Heart left ventricle (tissue), 16 donors: ENCODE results near the gene TRAPPC3L. TPM values are rescaled to one million over a fixed set of nuclear protein-coding genes. Genes with fewer than 3 reads are reported as not detected.

ENCODE experiments used
- ATAC-seq, 4 donors: fragments of 200-7000 bp; cut with Tn5 transposase; one replicate each; pipeline ENCODE4 v1.9.1; 2020 to 2022; ENCODE audit warnings: moderate library complexity in 4 of 4, mild to moderate bottlenecking in 3 of 4, moderate number of reproducible peaks in 1 of 4
- DNase-seq, 5 donors: peaks; one replicate each; pipeline ENCODE4 v3.0.0-alpha.2; 2020
- H3K27ac ChIP-seq, 12 donors: fragments of 200-600 bp; sonication (generic) in 4 of 12; one replicate each; pipeline versions ENCODE4 v1.5.0 to v1.8.0; 2016 to 2022; ENCODE audit warnings: mild to moderate bottlenecking in 2 of 12
- H3K27me3 ChIP-seq, 9 donors: fragments of 200-600 bp; sonication (generic) in 2 of 9; one replicate each; pipeline versions ENCODE4 v1.5.1 to v1.8.0; 2016 to 2022; ENCODE audit warnings: mild to moderate bottlenecking in 3 of 9
- H3K36me3 ChIP-seq, 9 donors: fragments of 200-600 bp; sonication (generic) in 2 of 9; one replicate each; pipeline versions ENCODE4 v1.5.0 to v1.8.0; 2018 to 2022; ENCODE audit warnings: mild to moderate bottlenecking in 2 of 9
- H3K4me1 ChIP-seq, 12 donors: fragments of 200-600 bp; sonication (generic) in 4 of 12; one replicate each; pipeline versions ENCODE4 v1.5.0 to v1.8.0; 2016 to 2022; ENCODE audit warnings: mild to moderate bottlenecking in 3 of 12
- H3K4me3 ChIP-seq, 12 donors: fragments of 200-600 bp; sonication (generic) in 4 of 12; one replicate each; pipeline versions ENCODE4 v1.5.0 to v1.8.0; 2017 to 2022; ENCODE audit warnings: mild to moderate bottlenecking in 9 of 12, moderate library complexity in 4 of 12
- H3K9me3 ChIP-seq, 12 donors: fragments of 200-600 bp; sonication (generic) in 4 of 12; one replicate each; pipeline versions ENCODE4 v1.5.0 to v1.8.0; 2016 to 2022; ENCODE audit warnings: mild to moderate bottlenecking in 1 of 12
- CTCF ChIP-seq, 12 donors: fragments of 200-600 bp; sonication (generic) in 4 of 12; IDR thresholded peaks; one replicate each; pipeline versions ENCODE4 v1.5.0 to v1.8.0; 2018 to 2022; ENCODE audit warnings: antibody characterized with exemption in 12 of 12, mild to moderate bottlenecking in 5 of 12
- POLR2A ChIP-seq, 2 donors: fragments of 450-650 bp; IDR thresholded peaks; one replicate each; pipeline ENCODE4 v1.6.1; 2017; ENCODE audit warnings: antibody characterized with exemption in 2 of 2, mild to moderate bottlenecking in 2 of 2, moderate library complexity in 2 of 2
- WGBS, 4 donors: extraction: QIAGEN DNeasy Blood & Tissue Kit in 2 of 4; methylation state at CpG; one replicate each; pipeline versions ENCODE4 v1.1.5 to v1.1.7; 2013 to 2018; 5-methylcytosine and 5-hydroxymethylcytosine counted together
- intact Hi-C, 10 donors: fragments of 100-400 bp; cut with DNase I; formaldehyde crosslinking; loops; one replicate each; pipeline versions ENCODE4 v1.11.1 to v1.14.2; 2022
- polyA plus RNA-seq, 2 donors: library from polyadenylated mRNA; stranded (reverse); fragments of 200-250 nt; gene quantifications; one replicate each; pipeline ENCODE4 v1.2.3, GENCODE V29; 2013
- total RNA-seq, 9 donors: library from RNA; depleted of rRNA in 2 of 9; stranded (reverse); fragments of >200 nt in 2 of 9; fragmentation: NEBNext Ultra II Directional in 3 of 9; extraction: Animal tissue kit (Norgen Biotek cat#: 25700) in 3 of 9; gene quantifications; one replicate each; pipeline versions ENCODE4 v1.1.0 to v1.2.4, GENCODE V29; 2016 to 2023
- donor health status: ischemic (EF 13 %, LVEDD 7.1; RV severe dilation, severe dysfunction).
- donor health status: healthy with polysubstance abuse.
- donor health status: DM: no; HTN: yes; CAD: no.
- donor health status: DM: no; HTN: no; CAD: no.
- donor health status: ischemic (EF 25% LVEDD 6.9; RV normal size, moderate dysfunction).
- donor health status: ischemic (EF 25% LVEDD 5.7; RV mildly dilated, moderate dysfunction).
- donor health status: healthy.
- donor health status: DM: yes; HTN: yes; CAD: no.
- donor health status: ischemic (EF 35%, LVEDD 5.7; RV mildly dilated, moderate dysfunction).
- donor health status: nonischemic (EF 11% LVEDD 7.7; RV severe dilation, severe dysfunction).
- donor health status: DM: yes; HTN: yes; CAD: no.
- donor health status: PGD.
- donor health status: ischemic (EF 29% LVEDD 5.4; RV normal size, mild dysfunction).
- donor health status: nonischemic (EF 23%, LVEDD 6.1; RV moderate dilation, normal function).

The TRAPPC3L gene
- total and polyA plus RNA-seq, 11 donors, result 0.11 to 0.29 (median 0.19) TPM; not detected in 7

- DNase-seq (no peak), ATAC-seq (no peak)
- peaks cover 0 to 6% (median 0%) of the 10 kb centered on the region in 12 donors for H3K4me1 ChIP-seq
- no peak overlapping the region for H3K27ac ChIP-seq
- H3K36me3 ChIP-seq, result no peaks in the 10 kb centered on the region
- H3K4me3 ChIP-seq, result no peak overlapping the region
- H3K27me3 ChIP-seq, result no peaks in the 10 kb centered on the region
- no peaks in the 10 kb centered on the region for H3K9me3 ChIP-seq
- TF ChIP-seq CTCF (IDR thresholded peaks at IDR 0.05) (no peak), POLR2A (IDR thresholded peaks at IDR 0.05) (no peak)
- intact Hi-C loops, result loop anchor here in 5 of 10 donors (5.0 to 10.0 kb wide), 3 partner anchors 37 to 112 kb away; partner anchors contain the start of gene RWDD1 (in 1 of the 5)
Observed at GRCh38 chr6:116535109-116535508, 10.4 kb downstream of the TRAPPC3L start.

GRCh38 chr6:116533233-116533957 lies 12.1 kb downstream of the TRAPPC3L start:
- no peak overlapping the region for H3K4me3 ChIP-seq
- no peak for ATAC-seq
- no peaks in the 10 kb centered on the region for H3K9me3 ChIP-seq
- H3K27ac ChIP-seq, result no peak overlapping the region
- WGBS, 4 donors, result 65 to 73% (median 70%) methylated on average over 9 of the region's 9 CpGs
- DNase-seq, result no peak
- intact Hi-C loops, result loop anchor here in 9 of 10 donors (2.0 to 10.0 kb wide), 7 partner anchors 86 to 316 kb away; no protein-coding TSS in a partner anchor
- H3K4me1 ChIP-seq, result peaks cover 0 to 13% (median 1%) of the 10 kb centered on the region in 12 donors
- no peaks in the 10 kb centered on the region for H3K27me3 ChIP-seq
- no peak for TF ChIP-seq CTCF (IDR thresholded peaks at IDR 0.05)
- no peak for TF ChIP-seq POLR2A (IDR thresholded peaks at IDR 0.05)
- H3K36me3 ChIP-seq, result no peaks in the 10 kb centered on the region

- no peaks in the 10 kb centered on the region for H3K9me3 ChIP-seq
- 80 to 84% (median 83%) methylated on average over 12 of the region's 12 CpGs for WGBS, 4 donors
Observed at GRCh38 chr6:116531675-116532570, 13.6 kb downstream of the TRAPPC3L start.

More at GRCh38 chr6:116531675-116532570, 13.6 kb downstream of the TRAPPC3L start:
- no peak overlapping the region for H3K4me3 ChIP-seq
- H3K27me3 ChIP-seq, result no peaks in the 10 kb centered on the region
- DNase-seq, result peak in 4 of 5 donors; percentile 33 to 56 (median 54)
- intact Hi-C loops, result loop anchor here in 9 of 10 donors (2.0 to 10.0 kb wide), 7 partner anchors 85 to 315 kb away; no protein-coding TSS in a partner anchor
- TF ChIP-seq CTCF (IDR thresholded peaks at IDR 0.05) (peak; percentile 70 to 88 (median 81)), POLR2A (IDR thresholded peaks at IDR 0.05) (no peak)
- no peaks in the 10 kb centered on the region for H3K36me3 ChIP-seq
- peak in 3 of 4 donors; percentile 89 to 90 (median 90) for ATAC-seq
- no peak overlapping the region for H3K27ac ChIP-seq
- peaks cover 0 to 16% (median 5%) of the 10 kb centered on the region in 12 donors for H3K4me1 ChIP-seq
